Fibroblast of mammary gland (primary cell): ENCODE data around the gene ATN1.

ENCODE experiments used
- DNase-seq: peaks from one replicate; pipeline ENCODE4 v3.0.0-alpha.2; 2010; ENCODE audit warnings: low read depth
- H3K4me3 ChIP-seq: 2 replicates; pipeline ENCODE4 v1.5.1; 2011; ENCODE audit warnings: low read depth, mild to moderate bottlenecking, low read length, moderate library complexity; ENCODE audit not compliant: control insufficient read depth
- TF ChIP-seq, protein P1 (sequence below): conservative IDR thresholded peaks from 2 replicates; pipeline ENCODE4 v1.5.1; 2011; ENCODE audit warnings: low read depth, low read length, inconsistent platforms; ENCODE audit not compliant: control insufficient read depth, insufficient read depth

The ATN1 gene

DNA sequence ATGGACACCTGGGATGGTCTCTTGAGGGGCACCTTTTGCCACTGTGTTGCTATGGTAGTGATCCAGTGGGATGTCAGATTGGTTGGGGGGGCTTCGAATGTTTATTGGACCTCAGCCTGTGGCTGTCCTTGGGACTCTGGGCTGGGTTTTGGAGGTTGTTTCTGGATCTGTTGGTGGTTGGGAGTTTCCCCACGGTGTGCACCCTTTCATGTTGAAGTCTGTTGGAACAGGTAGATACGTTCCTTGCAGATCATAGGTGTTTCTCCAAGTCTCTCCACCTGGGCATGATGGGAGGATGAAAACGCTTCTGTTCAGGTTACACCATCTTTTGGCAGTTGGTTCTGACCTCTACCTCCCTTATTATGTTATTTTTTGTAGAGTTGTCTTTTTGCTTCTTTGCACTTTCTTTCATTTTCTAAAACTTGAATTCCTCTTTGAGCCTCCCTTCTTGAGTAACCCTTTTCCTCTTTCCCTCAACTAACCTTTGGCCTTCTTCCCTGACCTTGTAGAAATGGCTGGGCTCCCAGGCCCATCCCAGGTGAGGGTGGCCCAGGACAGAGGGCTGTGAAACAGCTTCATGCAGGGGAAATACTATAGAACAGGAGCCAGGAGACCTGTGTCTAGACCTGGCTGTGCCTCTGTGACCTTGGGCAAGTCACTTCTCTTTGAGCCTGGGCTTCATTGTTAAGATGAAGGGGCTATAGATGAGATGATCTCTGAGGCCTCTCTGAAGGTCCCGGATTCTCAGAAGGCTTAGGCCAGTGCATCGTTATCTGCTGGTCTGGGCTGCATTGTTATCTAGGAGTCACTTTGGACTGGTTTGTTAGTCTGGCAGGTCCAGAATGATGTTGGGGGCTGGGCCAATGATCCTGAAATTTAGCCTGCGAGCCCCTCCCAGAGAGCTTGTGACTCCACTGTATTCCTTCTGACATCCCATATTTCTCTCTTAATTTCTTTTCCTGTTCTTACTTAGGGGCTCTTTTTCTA lies 2.0 kb downstream of the ATN1 start:
- DNase-seq = no peak
- H3K4me3 ChIP-seq = peak overlapping the region; percentile 88

DNA sequence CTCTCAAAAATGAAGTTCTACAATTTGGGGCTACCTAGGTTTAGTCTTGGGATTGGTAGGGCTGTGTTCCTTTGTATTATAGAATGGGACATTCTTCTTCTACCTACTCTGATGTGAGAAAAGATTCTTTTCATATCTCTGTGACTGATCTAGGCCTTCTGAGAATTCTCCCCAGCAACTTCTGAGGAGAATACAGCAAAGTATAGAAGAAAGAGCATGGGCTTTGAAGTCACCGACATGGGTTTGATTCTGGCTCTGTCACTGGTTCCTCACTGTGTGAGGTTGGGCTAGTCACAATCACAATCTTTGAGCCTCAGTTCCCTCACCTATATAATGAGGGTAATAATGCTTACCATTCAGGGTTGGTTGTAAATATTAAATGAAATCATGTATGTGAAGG lies 5.0 kb downstream of the ATN1 start:
- no peak overlapping the region for H3K4me3 ChIP-seq
- DNase-seq = no peak
- TF ChIP-seq, protein P1, sequence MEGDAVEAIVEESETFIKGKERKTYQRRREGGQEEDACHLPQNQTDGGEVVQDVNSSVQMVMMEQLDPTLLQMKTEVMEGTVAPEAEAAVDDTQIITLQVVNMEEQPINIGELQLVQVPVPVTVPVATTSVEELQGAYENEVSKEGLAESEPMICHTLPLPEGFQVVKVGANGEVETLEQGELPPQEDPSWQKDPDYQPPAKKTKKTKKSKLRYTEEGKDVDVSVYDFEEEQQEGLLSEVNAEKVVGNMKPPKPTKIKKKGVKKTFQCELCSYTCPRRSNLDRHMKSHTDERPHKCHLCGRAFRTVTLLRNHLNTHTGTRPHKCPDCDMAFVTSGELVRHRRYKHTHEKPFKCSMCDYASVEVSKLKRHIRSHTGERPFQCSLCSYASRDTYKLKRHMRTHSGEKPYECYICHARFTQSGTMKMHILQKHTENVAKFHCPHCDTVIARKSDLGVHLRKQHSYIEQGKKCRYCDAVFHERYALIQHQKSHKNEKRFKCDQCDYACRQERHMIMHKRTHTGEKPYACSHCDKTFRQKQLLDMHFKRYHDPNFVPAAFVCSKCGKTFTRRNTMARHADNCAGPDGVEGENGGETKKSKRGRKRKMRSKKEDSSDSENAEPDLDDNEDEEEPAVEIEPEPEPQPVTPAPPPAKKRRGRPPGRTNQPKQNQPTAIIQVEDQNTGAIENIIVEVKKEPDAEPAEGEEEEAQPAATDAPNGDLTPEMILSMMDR = no peak

More for the DNA sequence above, 2.0 kb downstream of the ATN1 start:
- TF ChIP-seq, protein P1 = no peak

DNA sequence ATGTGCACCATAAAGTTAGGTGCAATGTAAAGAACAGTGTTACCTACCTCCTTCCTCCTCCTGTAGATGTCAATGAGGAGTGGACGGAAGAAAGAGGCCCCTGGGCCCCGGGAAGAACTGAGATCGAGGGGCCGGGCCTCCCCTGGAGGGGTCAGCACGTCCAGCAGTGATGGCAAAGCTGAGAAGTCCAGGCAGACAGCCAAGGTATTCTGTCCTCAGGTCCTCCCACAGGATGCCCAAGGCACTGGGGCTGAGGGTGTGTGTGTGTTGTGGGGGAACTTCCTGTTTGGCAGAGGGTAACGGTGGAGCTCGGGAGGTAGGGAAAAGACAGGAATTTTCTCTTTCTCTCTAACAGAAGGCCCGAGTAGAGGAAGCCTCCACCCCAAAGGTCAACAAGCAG lies 6.4 kb downstream of the ATN1 start:
- TF ChIP-seq, protein P1 = no peak
- no peak overlapping the region for H3K4me3 ChIP-seq
- DNase-seq = peak; percentile 58

DNA sequence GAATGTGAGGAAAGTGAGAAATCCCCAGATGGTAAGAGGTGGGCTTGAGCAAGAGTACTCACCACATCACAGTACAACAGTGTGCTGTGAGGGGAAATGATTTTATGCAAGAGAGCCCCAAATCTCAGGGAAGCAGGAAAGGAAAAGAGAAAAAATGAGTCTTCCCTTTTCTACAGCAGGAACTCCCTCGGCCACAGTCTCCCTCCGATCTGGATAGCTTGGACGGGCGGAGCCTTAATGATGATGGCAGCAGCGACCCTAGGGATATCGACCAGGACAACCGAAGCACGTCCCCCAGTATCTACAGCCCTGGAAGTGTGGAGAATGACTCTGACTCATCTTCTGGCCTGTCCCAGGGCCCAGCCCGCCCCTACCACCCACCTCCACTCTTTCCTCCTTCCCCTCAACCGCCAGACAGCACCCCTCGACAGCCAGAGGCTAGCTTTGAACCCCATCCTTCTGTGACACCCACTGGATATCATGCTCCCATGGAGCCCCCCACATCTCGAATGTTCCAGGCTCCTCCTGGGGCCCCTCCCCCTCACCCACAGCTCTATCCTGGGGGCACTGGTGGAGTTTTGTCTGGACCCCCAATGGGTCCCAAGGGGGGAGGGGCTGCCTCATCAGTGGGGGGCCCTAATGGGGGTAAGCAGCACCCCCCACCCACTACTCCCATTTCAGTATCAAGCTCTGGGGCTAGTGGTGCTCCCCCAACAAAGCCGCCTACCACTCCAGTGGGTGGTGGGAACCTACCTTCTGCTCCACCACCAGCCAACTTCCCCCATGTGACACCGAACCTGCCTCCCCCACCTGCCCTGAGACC lies 7.8 kb downstream of the ATN1 start:
- TF ChIP-seq, protein P1 = no peak
- no peak overlapping the region for H3K4me3 ChIP-seq
- peak; percentile 64 for DNase-seq

DNA sequence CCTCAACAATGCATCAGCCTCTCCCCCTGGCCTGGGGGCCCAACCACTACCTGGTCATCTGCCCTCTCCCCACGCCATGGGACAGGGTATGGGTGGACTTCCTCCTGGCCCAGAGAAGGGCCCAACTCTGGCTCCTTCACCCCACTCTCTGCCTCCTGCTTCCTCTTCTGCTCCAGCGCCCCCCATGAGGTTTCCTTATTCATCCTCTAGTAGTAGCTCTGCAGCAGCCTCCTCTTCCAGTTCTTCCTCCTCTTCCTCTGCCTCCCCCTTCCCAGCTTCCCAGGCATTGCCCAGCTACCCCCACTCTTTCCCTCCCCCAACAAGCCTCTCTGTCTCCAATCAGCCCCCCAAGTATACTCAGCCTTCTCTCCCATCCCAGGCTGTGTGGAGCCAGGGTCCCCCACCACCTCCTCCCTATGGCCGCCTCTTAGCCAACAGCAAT lies 8.5 kb downstream of the ATN1 start:
- no peak overlapping the region for H3K4me3 ChIP-seq
- TF ChIP-seq, protein P1 = no peak
- DNase-seq = no peak

DNA sequence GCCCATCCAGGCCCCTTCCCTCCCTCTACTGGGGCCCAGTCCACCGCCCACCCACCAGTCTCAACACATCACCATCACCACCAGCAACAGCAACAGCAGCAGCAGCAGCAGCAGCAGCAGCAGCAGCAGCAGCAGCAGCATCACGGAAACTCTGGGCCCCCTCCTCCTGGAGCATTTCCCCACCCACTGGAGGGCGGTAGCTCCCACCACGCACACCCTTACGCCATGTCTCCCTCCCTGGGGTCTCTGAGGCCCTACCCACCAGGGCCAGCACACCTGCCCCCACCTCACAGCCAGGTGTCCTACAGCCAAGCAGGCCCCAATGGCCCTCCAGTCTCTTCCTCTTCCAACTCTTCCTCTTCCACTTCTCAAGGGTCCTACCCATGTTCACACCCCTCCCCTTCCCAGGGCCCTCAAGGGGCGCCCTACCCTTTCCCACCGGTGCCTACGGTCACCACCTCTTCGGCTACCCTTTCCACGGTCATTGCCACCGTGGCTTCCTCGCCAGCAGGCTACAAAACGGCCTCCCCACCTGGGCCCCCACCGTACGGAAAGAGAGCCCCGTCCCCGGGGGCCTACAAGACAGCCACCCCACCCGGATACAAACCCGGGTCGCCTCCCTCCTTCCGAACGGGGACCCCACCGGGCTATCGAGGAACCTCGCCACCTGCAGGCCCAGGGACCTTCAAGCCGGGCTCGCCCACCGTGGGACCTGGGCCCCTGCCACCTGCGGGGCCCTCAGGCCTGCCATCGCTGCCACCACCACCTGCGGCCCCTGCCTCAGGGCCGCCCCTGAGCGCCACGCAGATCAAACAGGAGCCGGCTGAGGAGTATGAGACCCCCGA lies 9.1 kb downstream of the ATN1 start:
- TF ChIP-seq, protein P1 = no peak
- DNase-seq = no peak

More for the DNA sequence above, 9.1 kb downstream of the ATN1 start:
- peak overlapping the region; percentile 55 for H3K4me3 ChIP-seq
